Glutamatergic neuron (in vitro differentiated cells): ENCODE data around the gene PP2D1. TPM values are rescaled to one million over a fixed set of nuclear protein-coding genes. Genes with fewer than 3 reads are reported as not detected.
"Not testable (repeated sequence)": the region's sequence is repeated elsewhere in the genome, so short reads cannot be mapped to it uniquely, and the experiment has no call there.

ENCODE experiments used
- DNase-seq: peaks from one replicate; pipeline ENCODE4 v3.0.0; 2022
- H3K27ac Mint-ChIP-seq: one replicate; pipeline ENCODE4 v1.8.0; 2020; ENCODE audit warnings: mild to moderate bottlenecking, mixed read lengths, inconsistent platforms; ENCODE audit not compliant: unreplicated experiment
- H3K27me3 Mint-ChIP-seq: one replicate; pipeline ENCODE4 v1.8.0; 2020; ENCODE audit warnings: mild to moderate bottlenecking, moderate library complexity, mixed read lengths, inconsistent platforms; ENCODE audit not compliant: unreplicated experiment
- H3K36me3 Mint-ChIP-seq: one replicate; pipeline ENCODE4 v1.8.0; 2020; ENCODE audit warnings: mild to moderate bottlenecking, mixed read lengths, inconsistent platforms; ENCODE audit not compliant: unreplicated experiment
- H3K4me1 Mint-ChIP-seq: one replicate; pipeline ENCODE4 v1.8.0; 2020; ENCODE audit warnings: mild to moderate bottlenecking, low read depth, mixed read lengths, inconsistent platforms; ENCODE audit not compliant: unreplicated experiment
- H3K4me3 Mint-ChIP-seq: one replicate; pipeline ENCODE4 v1.8.0; 2020; ENCODE audit warnings: mild to moderate bottlenecking, mixed read lengths, inconsistent platforms; ENCODE audit not compliant: unreplicated experiment
- H3K9me3 Mint-ChIP-seq: one replicate; pipeline ENCODE4 v1.8.0; 2020; ENCODE audit warnings: mild to moderate bottlenecking, moderate library complexity, mixed read lengths, inconsistent platforms; ENCODE audit not compliant: unreplicated experiment
- total RNA-seq: library from RNA; stranded (reverse); fragmentation: NEBNext Ultra II Directional; extraction: Animal tissue kit (Norgen Biotek cat#: 25700); gene quantifications from one replicate; pipeline ENCODE4 v1.2.1, GENCODE V29; 2021; ENCODE audit not compliant: unreplicated experiment
- TF ChIP-seq, protein P1 (sequence below): fragments of 200-600 bp; sonication (generic); IDR thresholded peaks from one replicate; pipeline ENCODE4 v1.5.0; 2021; ENCODE audit not compliant: partially characterized antibody, unreplicated experiment

The PP2D1 gene
- total RNA-seq, 1 donor from 2014 or later = not detected

DNA sequence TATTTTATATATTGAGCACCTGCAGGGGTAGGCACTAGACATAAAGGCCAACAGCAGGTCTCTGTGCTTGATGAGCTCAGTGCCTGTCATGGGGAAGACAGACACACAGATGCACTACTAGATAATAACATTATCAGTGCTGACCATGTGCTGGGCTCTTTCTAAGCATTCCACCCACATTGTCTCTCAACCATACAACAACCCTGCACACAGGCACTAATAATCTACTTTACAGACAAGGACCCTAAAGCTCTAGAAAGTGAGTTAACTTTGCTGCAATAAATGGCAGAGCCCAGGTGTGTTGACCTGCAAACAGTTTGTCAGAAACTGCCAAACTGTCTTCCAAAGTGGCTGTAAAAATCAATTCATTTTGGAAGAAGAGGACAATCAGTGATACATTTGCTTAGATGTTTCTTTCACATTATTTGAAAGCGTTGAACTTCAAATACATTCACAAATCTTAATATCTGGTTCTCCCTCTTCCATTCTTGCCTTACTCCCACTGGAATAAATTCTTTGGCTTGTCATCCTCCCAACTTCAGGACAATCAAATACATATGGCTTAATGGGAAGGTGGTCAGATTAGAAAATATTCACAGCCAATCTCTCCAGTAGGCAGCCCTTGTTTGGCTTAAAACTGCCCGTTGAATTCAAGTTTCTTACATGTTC, 11.0 kb upstream of the PP2D1 start:
- TF ChIP-seq, protein P1, sequence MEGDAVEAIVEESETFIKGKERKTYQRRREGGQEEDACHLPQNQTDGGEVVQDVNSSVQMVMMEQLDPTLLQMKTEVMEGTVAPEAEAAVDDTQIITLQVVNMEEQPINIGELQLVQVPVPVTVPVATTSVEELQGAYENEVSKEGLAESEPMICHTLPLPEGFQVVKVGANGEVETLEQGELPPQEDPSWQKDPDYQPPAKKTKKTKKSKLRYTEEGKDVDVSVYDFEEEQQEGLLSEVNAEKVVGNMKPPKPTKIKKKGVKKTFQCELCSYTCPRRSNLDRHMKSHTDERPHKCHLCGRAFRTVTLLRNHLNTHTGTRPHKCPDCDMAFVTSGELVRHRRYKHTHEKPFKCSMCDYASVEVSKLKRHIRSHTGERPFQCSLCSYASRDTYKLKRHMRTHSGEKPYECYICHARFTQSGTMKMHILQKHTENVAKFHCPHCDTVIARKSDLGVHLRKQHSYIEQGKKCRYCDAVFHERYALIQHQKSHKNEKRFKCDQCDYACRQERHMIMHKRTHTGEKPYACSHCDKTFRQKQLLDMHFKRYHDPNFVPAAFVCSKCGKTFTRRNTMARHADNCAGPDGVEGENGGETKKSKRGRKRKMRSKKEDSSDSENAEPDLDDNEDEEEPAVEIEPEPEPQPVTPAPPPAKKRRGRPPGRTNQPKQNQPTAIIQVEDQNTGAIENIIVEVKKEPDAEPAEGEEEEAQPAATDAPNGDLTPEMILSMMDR = no peak
- DNase-seq = no peak
- H3K9me3 Mint-ChIP-seq = no peaks in the 10 kb centered on the region
- no peaks in the 10 kb centered on the region for H3K36me3 Mint-ChIP-seq
- H3K27me3 Mint-ChIP-seq = no peaks in the 10 kb centered on the region
- no peaks in the 10 kb centered on the region for H3K4me1 Mint-ChIP-seq
- H3K27ac Mint-ChIP-seq = no peak overlapping the region
- H3K4me3 Mint-ChIP-seq = no peak overlapping the region

GRCh38 chr3:20016076-20016475, 4.0 kb upstream of the PP2D1 start:
- not testable (repeated sequence) for H3K4me1 Mint-ChIP-seq, H3K36me3 Mint-ChIP-seq, H3K9me3 Mint-ChIP-seq, H3K27ac Mint-ChIP-seq, H3K27me3 Mint-ChIP-seq, H3K4me3 Mint-ChIP-seq, DNase-seq

DNA sequence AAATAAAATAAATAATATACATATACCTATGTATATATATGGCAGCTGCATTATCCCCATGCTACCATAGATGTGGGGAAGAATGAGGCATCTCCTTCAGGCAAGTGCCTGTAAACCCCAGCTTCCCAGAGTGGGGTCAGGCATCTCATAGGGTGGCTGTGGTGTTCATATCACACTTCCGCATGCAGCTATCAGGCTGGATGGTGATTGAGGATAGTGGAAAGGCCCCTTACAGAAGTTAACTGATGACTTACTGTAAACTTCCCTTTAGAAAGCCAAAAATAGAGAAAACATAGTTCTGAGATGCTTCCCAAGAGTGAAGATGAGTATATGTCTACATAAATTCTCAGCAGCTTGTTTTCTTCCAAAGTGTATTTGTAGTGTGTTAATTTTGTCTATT, 3.5 kb upstream of the PP2D1 start:
- H3K36me3 Mint-ChIP-seq = no peaks in the 10 kb centered on the region
- no peak for DNase-seq
- H3K9me3 Mint-ChIP-seq = no peaks in the 10 kb centered on the region
- H3K27me3 Mint-ChIP-seq = no peaks in the 10 kb centered on the region
- no peak overlapping the region for H3K4me3 Mint-ChIP-seq
- no peak overlapping the region for H3K27ac Mint-ChIP-seq
- no peaks in the 10 kb centered on the region for H3K4me1 Mint-ChIP-seq
- TF ChIP-seq, protein P1 = no peak

DNA sequence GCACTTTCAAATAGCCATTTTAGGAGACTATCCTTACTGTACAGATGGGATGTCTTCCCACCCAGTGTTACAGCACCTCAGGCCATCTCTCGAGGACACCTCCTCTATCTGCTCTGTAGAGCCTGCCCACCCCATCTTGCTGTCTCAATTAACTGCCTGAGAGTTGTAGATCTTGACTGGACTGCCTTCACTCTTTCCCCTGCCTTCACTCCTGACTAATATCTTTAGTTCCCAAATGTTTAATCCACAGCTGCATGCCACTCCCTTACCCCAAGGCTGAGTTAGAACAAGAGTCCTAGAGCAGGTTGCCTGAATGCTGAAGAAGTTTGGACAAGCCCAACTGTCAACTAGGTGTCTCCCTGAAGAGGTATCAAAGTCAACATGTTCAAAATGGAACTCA, 1.3 kb upstream of the PP2D1 start:
- no peak overlapping the region for H3K27ac Mint-ChIP-seq
- no peak overlapping the region for H3K4me3 Mint-ChIP-seq
- H3K9me3 Mint-ChIP-seq = no peaks in the 10 kb centered on the region
- no peaks in the 10 kb centered on the region for H3K36me3 Mint-ChIP-seq
- H3K4me1 Mint-ChIP-seq = no peaks in the 10 kb centered on the region
- no peak for DNase-seq
- no peaks in the 10 kb centered on the region for H3K27me3 Mint-ChIP-seq
- TF ChIP-seq, protein P1 = no peak

DNA sequence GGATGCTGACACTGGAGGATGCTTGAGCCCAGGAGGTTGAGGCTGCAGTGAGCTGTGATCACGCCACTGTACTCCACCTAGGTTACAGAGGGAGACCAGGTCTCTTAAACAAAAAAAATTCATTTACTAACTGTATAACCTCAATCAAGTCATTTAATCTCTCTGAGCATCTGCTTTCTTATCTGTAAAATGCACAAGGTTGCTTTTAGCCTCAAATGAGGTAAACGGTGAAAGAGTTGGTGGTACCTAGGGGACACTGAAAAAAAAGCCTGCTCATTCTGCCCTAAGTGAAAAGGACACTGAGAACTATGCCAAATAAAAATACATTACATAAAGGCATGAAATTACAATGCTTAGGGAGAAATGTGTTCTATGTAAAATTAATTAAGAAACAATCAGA, 3.4 kb downstream of the PP2D1 start:
- Mint-ChIP-seq H3K4me3 (no peak overlapping the region), H3K27ac (no peak overlapping the region), H3K4me1 (no peaks in the 10 kb centered on the region), H3K27me3 (no peaks in the 10 kb centered on the region), H3K36me3 (no peaks in the 10 kb centered on the region), H3K9me3 (no peaks in the 10 kb centered on the region)
- TF ChIP-seq, protein P1 = no peak
- DNase-seq = no peak
